Prostate gland (tissue), 2 donors: Measurements from ENCODE around the gene CNST. TPM values are rescaled to one million over a fixed set of nuclear protein-coding genes. Genes with fewer than 3 reads are reported as not detected.
"Not testable (repeated sequence)": the region's sequence is repeated elsewhere in the genome, so short reads cannot be mapped to it uniquely, and the experiment has no call there.

Experiments used
- DNase-seq: peaks from one replicate; pipeline ENCODE4 v3.0.0-alpha.2; 2019; ENCODE audit warnings: low spot score
- H3K27ac ChIP-seq, 2 donors: fragments of 200-600 bp; sonication (generic); 2 replicates each; pipeline ENCODE4 v1.5.1; 2017 to 2019
- H3K27me3 ChIP-seq: fragments of 200-600 bp; sonication (generic); replicated peaks from 2 replicates; pipeline ENCODE4 v1.5.1; 2019; ENCODE audit not compliant: insufficient read depth
- H3K36me3 ChIP-seq, 2 donors: fragments of 200-600 bp; sonication (generic); 1 replicate in 1 of 2; 2 replicates in 1 of 2; pipeline versions ENCODE4 v1.5.1 to v1.8.1; 2017 to 2019
- H3K4me1 ChIP-seq: fragments of 200-600 bp; sonication (generic); replicated peaks from 2 replicates; pipeline ENCODE4 v1.5.1; 2019
- H3K4me3 ChIP-seq, 2 donors: fragments of 200-600 bp; sonication (generic); 2 replicates each; pipeline ENCODE4 v1.5.1; 2017 to 2019
- H3K9me3 ChIP-seq: fragments of 200-600 bp; sonication (generic); 2 replicates; pipeline ENCODE4 v1.5.1; 2017
- CTCF ChIP-seq, 4 experiments: fragments of 200-600 bp in 2 of 4; fragments of 450-650 bp in 2 of 4; sonication (generic) in 2 of 4; IDR thresholded peaks; 1 replicate in 3 of 4; 2 replicates in 1 of 4; pipeline ENCODE4 v1.5.1; 2016 to 2019; ENCODE audit warnings: antibody characterized with exemption in 4 of 4, mild to moderate bottlenecking in 2 of 4, moderate library complexity in 2 of 4
- POLR2A ChIP-seq: fragments of 450-650 bp; IDR thresholded peaks from one replicate; pipeline ENCODE4 v1.6.1; 2016; ENCODE audit warnings: antibody characterized with exemption, mild to moderate bottlenecking
- POLR2AphosphoS5 ChIP-seq: sonication (generic); formaldehyde crosslinking; IDR thresholded peaks from one replicate; pipeline ENCODE4 v1.6.1; 2017; ENCODE audit warnings: antibody characterized with exemption
- WGBS: methylation state at CpG from one replicate; pipeline ENCODE4 v1.1.5; 2018; 5-methylcytosine and 5-hydroxymethylcytosine counted together
- intact Hi-C: fragments of 100-400 bp; cut with DNase I; formaldehyde crosslinking; loops from one replicate; pipeline ENCODE4 v1.14.2; 2022
- total RNA-seq, 2 donors: library from RNA; depleted of rRNA; stranded (reverse); fragments of >200 nt; gene quantifications; one replicate each; pipeline ENCODE4 v1.1.0, GENCODE V29; 2016

The CNST gene
- total RNA-seq, 2 donors from 2014 or later, result 19.4 to 52.6 TPM

GRCh38 chr1:246569248-246570238 lies 3.3 kb downstream of the CNST start:
- no peaks in the 10 kb centered on the region for H3K9me3 ChIP-seq
- no peaks in the 10 kb centered on the region for H3K27me3 ChIP-seq
- intact Hi-C loops, result loop anchor here (5.0 to 10.0 kb wide), 3 partner anchors 75 to 1595 kb away; no protein-coding TSS in a partner anchor
- peak overlapping the region in 1 of 2 donors; percentile 41 for H3K27ac ChIP-seq
- TF ChIP-seq POLR2A (no peak), POLR2AphosphoS5 (no peak), CTCF (IDR thresholded peaks at IDR 0.05) (no peak)
- H3K4me1 ChIP-seq, result no peaks in the 10 kb centered on the region
- no peak for DNase-seq
- H3K4me3 ChIP-seq, result no peak overlapping the region
- WGBS, result 51% methylated on average over 8 of the region's 8 CpGs
- no peaks in the 10 kb centered on the region for H3K36me3 ChIP-seq

- H3K27me3 ChIP-seq, H3K36me3 ChIP-seq, DNase-seq, H3K9me3 ChIP-seq, H3K4me3 ChIP-seq, H3K27ac ChIP-seq, H3K4me1 ChIP-seq: not testable (repeated sequence)
- TF ChIP-seq POLR2AphosphoS5, result peak; percentile 18
- 70% methylated on average over 4 of the region's 4 CpGs for WGBS
- intact Hi-C loops, result loop anchor here (10.0 kb wide), 1 partner anchor 1597 kb away; no protein-coding TSS in a partner anchor
These were observed 5.1 kb downstream of the CNST start for GRCh38 chr1:246571309-246571708.

GRCh38 chr1:246571953-246572352 lies 5.7 kb downstream of the CNST start:
- no peak for DNase-seq
- 100% methylated on average over 1 of the region's 1 CpG for WGBS
- H3K9me3 ChIP-seq, result no peaks in the 10 kb centered on the region
- H3K27me3 ChIP-seq, result no peaks in the 10 kb centered on the region
- H3K27ac ChIP-seq, result no peak overlapping the region
- intact Hi-C loops, result loop anchor here (10.0 kb wide), 1 partner anchor 1597 kb away; no protein-coding TSS in a partner anchor
- H3K36me3 ChIP-seq, result no peaks in the 10 kb centered on the region
- TF ChIP-seq CTCF (IDR thresholded peaks at IDR 0.05) (no peak), POLR2AphosphoS5 (no peak), POLR2A (no peak)
- no peaks in the 10 kb centered on the region for H3K4me1 ChIP-seq
- H3K4me3 ChIP-seq, result no peak overlapping the region

GRCh38 chr1:246572785-246573184 lies 6.5 kb downstream of the CNST start:
- Histone ChIP-seq H3K27ac (no peak overlapping the region), H3K27me3 (no peaks in the 10 kb centered on the region), H3K4me1 (no peaks in the 10 kb centered on the region), H3K36me3 (no peaks in the 10 kb centered on the region), H3K9me3 (no peaks in the 10 kb centered on the region), H3K4me3 (no peak overlapping the region)
- 81% methylated on average over 3 of the region's 3 CpGs for WGBS
- DNase-seq, result no peak
- TF ChIP-seq POLR2A, result no peak
- TF ChIP-seq CTCF (IDR thresholded peaks at IDR 0.05), result no peak
- no peak for TF ChIP-seq POLR2AphosphoS5
- intact Hi-C loops, result loop anchor here (10.0 kb wide), 1 partner anchor 1598 kb away; no protein-coding TSS in a partner anchor

- TF ChIP-seq POLR2AphosphoS5 (no peak), POLR2A (no peak), CTCF (IDR thresholded peaks at IDR 0.05) (no peak)
- no peaks in the 10 kb centered on the region for H3K36me3 ChIP-seq
- no peaks in the 10 kb centered on the region for H3K9me3 ChIP-seq
- WGBS, result 63% methylated on average over 6 of the region's 6 CpGs
- H3K4me1 ChIP-seq, result no peaks in the 10 kb centered on the region
- H3K4me3 ChIP-seq, result no peak overlapping the region
- intact Hi-C loops, result loop anchor here (10.0 kb wide), 1 partner anchor 1599 kb away; no protein-coding TSS in a partner anchor
- DNase-seq, result no peak
- no peaks in the 10 kb centered on the region for H3K27me3 ChIP-seq
- no peak overlapping the region for H3K27ac ChIP-seq
These were observed 7.2 kb downstream of the CNST start for GRCh38 chr1:246573491-246573890.
